GM18502 (cell line): Measurements from ENCODE around the gene SCTR.

Experiments
- ATAC-seq: cut with Tn5 transposase; IDR thresholded peaks from one replicate; pipeline ENCODE4 v1.9.1; 2021; ENCODE audit warnings: mild to moderate bottlenecking; ENCODE audit not compliant: unreplicated experiment, poor library complexity

The SCTR gene

DNA sequence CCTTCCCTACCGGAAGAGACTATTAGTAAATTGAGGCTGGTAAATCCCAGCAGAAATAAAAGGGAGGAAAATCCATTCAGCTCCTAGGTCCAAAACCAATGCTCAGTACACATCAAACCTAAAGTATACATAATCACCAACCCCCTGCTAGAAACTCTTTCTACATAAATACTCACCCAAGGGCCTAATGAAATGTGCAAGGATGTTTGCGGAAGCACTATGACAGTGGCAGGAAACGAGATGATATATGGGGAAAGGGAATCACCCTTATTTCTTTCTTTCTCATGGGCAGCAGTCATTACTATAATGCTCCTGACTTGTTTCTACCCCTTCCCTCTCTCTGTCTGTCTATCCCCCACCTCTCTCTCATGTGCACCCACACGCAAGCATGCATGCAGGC is 1.3 kb upstream of the SCTR start:
- no peak for ATAC-seq

DNA sequence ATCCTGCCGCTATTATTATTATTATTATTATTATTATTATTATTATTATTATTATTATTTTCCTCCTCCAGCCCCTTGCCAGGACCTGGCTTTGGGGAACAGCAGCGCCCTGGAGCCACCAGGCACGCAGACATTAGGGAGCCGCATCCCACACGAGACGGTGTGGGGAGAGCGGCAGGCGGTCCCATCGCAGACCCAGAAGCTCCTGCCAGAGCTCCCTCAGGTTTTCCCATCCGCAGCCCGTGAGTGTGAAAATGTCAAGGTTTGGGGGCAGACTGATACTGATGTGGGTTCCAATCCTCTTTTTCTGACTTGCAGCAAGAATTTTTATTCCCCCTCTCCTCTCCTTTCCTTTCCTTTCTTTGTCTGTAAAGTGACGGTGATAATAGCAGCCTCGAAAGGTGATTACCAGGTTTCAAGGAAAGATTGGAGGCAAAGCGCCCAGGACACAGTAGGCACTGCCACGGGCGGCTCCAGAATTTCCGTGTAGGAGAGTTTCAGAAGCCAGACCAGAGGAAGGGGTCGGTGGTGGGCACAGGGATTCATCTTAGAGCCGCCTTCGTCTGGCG is 816 bp downstream of the SCTR start:
- ATAC-seq = no peak

DNA sequence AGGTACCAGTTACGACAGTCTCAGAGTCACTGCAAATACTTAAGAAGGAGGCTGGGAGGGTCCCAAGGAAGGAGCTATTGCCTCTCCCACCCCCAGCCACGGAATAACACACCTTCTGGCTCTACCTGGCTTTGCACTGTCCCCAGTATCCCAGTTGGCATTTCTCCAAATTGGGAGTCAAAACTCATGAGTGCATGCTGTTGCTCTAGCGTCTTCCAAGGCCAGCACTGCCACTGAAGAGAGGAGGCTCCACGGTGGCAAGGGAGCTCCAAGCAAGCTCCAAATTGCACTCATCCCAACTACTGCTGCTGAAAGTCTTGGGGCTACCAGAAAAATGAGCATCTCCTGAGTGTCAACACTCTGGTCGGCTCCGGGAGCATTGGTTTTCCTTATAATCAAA is 1.6 kb downstream of the SCTR start:
- no peak for ATAC-seq

DNA sequence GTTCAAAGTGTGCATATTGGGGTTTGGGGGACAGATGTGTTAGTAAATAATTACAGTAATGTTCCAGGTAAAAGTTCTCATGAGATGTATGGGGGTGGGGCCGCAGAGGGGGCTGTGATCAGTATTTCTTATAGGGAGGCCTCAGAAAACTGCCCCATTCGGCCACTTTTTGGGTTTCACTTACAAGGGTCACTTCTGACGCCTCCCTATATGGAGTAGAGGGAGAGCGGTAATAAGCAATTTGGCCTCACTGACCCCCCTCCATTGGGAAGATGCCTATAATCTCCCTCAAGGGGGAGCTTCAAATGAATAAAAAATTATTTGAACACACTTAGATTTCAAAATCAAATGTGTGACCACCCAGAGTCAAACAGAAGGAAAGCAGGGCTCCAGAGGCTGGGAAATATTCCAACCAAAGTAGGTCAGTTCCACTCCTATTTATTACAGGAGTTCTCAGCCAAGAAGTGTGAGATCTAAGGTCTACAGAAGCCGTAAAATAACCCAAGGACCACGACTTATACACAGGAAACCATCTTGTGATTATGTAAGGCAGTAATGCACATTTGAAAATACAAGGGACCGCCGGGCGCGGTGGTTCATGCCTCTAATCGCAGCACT is 2.7 kb downstream of the SCTR start:
- ATAC-seq = no peak

DNA sequence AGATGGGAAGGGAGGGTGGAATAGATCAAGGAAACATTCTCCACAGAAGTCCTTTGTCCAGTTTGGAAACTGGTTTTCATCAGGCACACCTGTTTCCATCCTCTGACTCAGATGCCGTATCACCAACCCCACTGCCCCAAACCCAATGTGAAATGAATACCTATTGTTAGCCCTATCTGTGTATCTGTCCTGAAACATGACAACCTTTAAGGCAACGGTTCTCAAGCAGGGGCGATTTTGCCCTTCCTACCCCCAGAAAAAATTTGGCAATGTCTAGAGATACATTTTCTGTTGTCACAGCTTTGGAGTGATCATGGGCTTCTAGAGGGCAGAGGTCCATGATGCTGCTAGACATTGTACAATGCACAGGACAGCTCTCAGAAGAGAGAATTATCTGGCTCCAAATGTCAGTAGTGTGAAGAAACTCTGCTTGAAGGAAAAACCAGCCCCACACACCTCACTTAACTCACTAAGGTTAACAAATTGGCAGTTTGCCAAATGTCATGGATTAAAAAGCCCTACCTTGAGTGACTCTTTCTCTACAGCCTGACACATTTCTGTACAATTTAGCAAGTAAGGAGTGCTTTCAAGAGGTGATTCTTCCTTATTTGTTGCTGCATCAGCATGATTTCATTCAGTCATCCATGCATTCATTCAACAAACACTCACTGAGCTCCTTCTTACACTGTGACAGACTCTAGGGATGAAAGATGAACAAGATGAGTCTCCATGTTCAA is 3.4 kb downstream of the SCTR start:
- no peak for ATAC-seq

DNA sequence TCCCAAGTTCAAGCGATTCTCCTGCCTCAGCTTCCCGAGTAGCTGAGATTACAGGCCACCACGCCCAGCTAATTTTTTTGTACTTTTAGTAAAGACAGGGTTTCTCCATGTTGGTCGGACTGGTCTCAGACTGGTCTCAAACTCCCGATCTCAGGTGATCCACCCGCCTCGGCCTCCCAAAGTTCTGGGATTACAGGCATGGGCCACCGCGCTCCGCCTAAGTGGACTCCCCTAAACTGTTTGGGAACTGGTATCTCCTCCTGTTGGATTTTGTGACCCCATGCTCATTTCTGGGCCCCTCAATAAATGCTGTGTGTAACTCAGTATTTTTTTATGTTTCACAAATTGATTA is 5.2 kb downstream of the SCTR start:
- no peak for ATAC-seq

DNA sequence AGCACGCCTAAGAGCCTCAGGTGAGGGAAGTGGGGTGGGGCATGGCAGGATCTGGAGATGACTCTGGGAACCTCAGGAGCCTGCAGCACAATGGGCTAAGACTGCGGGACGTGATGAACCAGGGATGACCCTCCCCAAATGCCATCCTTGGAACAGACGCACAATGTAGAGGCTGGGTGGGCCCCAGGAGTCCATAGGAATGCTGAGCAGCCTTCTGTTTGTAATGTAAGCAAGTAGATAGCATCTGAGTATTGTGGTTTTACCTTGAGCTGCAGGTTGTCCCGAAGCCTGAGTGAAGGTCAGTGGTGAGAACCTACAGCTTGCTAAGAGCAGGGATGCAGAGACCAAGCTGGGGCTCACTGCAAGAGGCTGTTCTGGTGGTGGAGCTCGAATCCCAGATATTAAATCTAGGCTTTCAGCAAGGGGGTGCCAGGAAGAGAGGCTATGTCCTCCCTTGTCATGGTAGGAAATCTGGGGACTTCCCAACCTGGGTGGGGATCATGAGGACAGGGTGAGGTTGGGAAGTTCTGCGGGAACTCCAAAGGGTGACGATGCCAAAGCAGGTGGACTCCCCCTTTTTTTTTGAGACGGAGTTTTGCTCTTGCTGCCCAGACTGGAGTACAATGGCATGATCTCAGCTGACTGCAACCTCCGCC is 5.8 kb downstream of the SCTR start:
- no peak for ATAC-seq

DNA sequence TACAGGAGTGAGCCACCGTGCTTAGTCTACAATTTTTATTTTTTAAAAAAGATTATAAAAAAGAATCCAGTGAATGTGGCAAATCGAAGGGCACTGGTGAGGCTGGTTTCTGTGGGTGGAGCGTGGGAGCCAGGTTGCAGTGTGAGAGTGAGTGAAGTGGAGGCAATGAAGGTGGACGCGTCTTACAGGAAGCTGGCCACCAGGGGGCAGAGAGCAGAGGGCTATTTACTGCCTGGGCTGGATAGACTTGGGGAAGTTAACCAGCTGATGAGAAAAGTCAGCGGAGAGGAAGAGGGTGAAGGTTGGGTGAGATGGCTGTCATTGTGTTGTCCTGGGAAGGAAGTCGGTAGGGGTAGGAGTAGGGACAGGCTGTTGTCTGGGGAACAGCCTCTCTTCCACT is 6.8 kb downstream of the SCTR start:
- ATAC-seq = peak; percentile 83

DNA sequence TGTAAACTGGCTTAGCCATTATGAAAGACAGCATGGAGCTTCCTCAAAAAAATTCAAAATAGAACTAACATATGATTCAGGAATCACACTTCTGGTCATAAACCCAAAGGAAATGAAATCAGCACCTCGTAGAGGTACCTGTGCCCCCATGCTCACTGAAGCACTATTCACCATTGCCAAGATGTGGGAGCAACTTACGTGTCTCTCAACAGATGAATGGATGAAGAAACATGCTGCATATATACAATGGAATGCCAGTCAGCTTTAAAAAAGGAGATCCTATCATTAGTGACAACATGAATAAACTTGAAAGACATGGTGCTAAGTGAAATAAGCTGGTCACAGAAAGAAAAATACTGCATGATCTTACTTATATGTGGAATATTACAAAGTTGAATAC is 8.2 kb downstream of the SCTR start:
- no peak for ATAC-seq

DNA sequence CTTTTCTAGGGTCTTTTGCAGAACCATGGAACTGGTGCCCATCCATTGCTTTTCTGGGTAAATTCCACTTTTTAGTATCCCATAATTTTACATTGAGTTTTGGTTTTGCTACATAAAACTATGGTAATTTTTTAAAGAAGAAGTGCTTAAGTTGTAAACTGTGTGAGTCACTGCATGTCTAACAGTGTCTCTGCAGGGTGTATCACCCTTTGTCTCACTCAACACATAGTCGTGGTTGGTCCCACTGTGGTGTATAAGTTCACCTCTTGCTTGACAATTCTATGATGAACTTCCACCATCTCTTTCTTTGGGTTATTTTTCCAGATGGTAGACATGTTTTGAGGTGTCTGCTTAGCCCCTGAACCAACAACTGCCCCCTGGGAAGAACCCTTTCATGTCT is 10.5 kb downstream of the SCTR start:
- ATAC-seq = no peak

DNA sequence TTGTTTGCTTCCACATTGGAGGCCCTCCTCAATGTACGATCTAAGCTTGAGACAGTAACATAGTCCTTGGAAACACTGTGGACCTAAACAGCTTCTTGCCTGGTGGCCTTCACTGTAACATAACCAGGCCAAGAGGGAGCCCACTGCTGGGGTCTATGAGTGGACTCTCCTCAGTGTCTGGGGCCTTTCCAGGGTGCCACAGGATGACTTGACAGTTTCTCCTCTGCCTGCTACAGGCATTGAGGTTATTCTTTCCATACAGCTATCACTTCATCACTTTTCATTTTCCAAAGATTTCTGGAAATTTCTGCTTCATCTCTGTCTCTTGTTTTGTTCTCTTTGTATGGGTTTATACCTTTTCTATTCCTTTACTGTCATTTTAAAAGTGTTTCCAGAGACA is 11.3 kb downstream of the SCTR start:
- no peak for ATAC-seq

DNA sequence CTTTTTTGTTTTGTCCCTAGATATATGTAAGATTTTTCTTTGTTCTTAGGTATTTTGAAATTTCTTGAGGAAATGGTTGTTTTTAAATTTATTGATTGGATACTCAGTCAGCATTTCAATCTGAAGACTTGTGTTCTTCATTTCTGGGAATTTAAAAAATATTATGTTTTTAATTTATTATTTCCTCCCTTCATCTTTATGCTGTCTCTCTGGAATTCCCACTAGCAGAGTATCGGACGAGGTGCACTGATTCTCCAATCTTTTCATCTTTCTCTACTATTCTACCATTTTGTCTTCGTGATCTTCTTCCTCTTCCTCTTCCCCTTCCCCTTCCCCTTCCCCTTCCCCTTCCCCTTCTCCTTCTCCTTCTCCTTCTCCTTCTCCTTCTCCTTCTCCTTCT is 12.3 kb downstream of the SCTR start:
- no peak for ATAC-seq

DNA sequence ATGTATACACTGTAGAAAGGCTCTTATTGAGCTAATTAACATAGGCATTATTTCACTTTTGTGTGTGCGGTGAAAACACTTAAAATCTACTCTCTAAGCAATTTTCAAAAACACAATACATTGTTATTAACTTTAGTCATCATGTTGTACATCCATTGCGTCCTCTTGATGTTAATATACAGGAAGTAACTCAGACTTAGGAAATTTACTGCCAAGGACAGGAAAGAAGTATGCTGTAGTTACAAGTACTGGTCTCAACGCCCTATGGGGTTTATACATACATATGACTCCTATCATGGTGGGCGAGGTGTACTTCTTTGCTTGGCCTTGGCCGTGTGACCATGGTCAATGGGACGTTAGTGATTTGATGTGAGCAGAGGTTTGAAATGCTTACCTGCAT is 15.5 kb downstream of the SCTR start:
- no peak for ATAC-seq

DNA sequence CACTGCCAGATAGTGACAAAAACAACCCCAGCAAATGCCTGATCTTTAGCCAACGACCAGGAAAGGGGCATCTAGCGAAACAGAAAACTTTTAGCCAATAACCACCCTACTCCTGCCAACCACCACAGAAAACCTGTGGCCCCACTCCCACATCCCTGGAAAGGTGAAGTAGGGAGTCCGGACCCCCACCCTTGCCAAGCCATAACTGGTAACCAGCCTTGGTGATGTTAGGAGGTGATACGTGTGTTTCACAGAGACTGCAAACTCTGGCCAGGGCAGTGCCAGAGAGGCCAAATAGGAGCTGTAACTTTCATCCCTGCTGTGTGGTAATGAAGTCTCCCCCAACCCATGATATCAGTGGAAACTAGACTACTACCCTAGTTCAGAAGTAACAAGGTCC is 27.6 kb downstream of the SCTR start:
- no peak for ATAC-seq

DNA sequence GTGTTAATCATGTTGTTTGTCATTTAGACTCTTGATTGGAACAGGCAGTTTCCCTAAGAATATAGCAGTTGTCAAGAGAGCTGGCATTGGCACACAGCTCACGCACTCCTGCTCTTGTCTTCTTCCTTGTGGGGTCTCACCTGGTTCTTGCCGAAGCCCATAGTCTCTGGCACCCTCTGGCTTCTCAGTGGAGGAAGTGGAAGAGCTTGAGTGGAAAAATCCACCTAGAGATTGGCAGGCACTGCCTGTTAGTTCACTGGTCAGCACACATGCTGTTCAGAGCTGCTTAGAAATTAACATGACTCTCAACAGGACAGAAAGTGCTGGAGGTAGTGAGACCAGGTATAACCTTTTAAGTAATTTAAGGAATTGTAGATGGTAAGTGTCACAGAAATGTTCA is 28.3 kb downstream of the SCTR start:
- ATAC-seq = no peak

DNA sequence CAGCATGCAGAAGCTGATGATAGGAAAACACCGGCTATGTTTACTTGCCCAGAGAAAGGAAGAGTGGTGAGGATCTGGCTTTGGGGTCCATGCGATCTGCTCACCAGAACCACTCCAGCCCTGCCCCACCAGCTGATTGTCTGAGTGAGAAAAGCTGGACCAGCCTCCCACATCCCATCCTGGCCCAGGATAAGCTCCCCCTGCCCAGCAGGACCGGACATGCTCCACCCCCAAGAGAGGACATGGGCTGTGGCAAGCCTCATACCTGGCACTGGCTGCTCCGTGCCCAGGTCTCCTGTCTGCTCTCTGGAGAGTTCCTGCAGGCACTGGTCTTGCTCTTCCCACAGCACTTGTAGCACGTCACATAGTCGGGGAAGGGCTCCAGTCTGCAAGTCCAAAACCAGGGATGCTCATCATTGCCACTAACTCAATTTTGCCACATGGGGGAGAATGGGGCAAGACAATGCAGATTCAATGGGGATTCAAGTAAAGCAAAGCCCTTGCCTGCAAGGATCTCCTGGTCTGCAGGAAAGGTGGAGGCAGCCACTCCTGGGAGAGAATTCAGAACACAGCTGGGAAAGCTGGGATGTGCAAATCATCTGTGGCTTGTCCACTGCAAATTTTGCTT is 30.0 kb downstream of the SCTR start:
- ATAC-seq = no peak

DNA sequence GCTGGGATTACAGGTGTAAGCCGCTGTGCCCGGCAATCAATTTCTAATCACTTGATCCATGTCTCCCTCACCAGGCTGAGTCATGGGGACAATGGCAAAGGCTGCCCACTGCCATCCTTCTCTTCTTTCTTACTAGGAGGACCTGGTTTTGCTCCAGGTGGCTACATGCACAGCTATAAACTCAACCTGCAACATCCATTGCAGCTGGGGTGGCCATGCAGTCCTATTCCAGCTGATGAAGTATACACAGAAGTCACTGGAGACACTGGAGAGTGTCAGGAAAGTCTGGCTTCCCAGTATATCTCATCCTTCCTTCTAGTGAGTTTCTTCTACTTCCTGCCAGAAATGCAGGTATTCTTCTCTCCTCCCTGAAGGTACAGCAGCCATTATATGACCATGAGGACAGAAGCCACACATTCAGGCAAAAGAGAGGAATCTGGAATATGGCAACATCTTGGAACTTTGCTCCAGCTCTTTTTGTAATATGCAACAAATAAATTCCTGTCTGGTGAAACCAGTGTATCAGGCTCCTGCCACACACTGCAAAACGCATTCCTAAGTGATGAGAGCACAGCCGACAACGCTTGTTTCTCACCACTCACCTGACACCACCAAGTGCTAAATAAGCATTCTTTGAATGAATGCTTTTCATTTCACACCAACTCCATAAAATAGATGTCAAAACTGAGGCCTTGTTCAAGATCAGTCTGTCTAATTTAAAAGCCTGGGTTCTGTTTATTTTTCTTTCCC is 32.3 kb downstream of the SCTR start:
- no peak for ATAC-seq

DNA sequence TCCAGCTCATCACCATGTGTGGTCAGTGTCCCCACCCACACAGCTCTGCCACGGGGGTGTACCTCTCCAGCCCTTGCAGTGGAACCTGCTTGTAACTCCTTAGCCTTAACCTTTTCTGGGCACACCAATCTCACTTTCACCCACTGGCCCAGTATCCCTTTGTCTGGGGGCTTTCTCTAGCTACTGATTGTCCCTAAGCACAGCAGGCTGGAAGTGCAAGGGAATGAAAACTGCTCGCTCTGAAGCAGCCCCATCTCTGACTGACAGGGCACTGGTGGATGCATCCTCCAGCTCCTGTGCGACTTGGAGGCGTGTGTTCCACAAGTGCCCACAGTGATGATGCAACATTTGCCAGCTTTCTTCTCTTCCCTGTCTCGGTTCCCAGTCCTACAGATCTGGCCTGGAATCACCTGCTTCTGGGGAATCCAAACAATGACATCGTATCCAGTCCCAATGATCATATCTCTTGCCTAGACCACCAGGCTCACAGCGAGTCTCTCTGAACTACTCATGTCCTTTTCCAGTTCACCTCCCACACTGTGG is 33.6 kb downstream of the SCTR start:
- no peak for ATAC-seq

DNA sequence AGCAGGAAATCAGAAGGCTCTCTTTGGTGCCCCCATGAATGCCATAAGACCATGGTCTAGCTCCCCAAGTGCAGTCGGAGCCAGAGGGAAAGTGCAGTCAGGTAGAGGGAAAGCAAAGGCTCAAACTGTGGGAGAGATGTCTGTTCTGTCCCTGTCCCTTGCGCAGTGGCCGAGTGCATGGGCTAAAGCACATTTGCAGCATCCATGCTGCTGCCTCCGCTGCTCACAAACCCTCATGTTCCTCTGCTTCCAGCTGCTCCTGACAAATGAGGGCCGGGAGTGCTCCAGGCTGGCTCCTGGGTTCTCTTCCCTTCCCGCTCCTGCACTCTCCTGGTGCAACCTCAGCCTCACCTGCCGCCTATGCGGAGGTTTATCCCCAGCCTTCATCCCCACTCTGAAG is 34.2 kb downstream of the SCTR start:
- ATAC-seq = no peak

DNA sequence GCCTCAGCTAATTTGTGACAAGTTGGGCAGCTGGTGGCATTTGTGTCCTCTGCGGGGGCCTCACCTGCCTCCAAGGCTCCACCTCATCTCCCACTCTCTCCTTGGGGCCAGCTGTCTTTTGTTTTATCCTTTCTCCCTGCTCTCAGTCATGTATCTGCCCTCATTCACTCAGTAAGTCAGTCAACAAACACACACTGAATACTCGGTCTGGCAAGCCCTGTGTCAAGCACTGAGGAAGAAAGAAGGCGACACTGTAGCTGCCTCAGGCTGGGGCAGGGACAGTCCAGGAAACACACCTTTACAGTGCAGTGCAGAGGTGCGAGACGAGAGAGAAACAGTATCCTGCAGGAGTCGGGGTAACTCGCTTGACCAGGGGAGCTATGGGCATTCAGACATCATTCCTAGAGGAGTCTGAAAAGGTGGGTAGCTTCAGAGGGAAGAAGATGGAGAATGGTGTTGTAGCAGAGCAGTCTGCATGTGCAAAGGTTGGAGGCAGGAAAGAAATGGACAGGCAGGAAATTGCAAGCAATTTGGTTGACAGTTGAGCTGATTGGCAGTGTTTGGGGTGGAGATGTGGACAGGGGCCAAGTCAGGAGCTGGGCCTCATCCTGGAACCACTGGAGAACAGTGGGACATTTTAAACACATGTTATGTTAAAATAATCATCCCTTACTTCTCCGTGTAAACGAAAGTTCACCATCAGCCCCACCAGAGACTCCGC is 34.9 kb downstream of the SCTR start:
- ATAC-seq = no peak
